Hematopoietic multipotent progenitor cell treated with erythropoietin and hydrocortisone succinate and interleukin-3 and kit ligand, for 8 days (in vitro differentiated cells): ENCODE results near the gene FBP2.
A peak's percentile ranks its signal among the peaks of the same experiment; 100 is the strongest.
"Not testable (repeated sequence)": the region's sequence is repeated elsewhere in the genome, so short reads cannot be mapped to it uniquely, and the experiment has no call there.

ENCODE experiments used
- DNase-seq: peaks from one replicate; pipeline ENCODE4 v3.0.0-alpha.2; 2015

FBP2 gene

DNA sequence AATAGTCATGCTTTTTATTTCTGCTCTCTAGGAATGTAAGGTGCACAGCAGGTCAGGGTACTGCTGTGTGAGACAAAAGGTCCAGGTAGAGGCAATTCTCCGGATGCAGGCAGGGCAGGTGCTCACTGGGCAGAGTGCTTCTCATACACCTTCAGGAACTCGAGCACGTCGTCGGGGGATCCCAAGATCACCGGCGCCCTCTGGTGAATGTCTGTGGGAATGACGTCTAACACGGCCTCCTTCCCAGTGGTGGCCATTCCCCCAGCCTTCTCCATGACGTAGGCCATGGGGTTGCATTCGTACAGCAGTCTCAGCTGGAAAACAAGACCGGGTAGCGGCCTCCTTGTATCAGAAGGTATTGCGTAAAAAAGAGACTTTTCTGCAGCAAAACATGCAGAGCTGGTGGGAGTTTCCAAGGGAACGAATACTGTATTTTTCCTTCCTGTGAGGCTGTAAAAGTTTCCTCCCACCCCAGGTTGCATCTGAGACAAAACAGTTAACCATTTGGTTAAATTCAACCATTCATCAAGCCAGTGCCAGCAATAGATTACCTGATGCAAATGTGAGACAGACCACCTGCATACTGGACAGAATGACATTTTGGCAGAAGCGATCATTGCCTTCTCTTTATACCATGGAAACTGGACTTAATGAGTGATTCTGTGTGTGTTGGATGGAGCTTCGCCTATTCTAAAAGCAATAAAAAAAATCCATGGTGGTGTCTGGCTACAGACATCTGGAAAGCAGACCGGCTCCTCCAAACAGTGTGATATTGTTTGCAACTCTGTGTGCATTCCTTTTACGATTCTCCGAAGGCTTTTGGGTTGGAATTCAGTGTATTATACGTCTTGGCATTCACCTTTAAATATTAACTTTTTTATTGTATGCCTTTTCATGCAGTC lies 9.9 kb upstream of the FBP2 start:
- DNase-seq = peak; percentile 69

- DNase-seq = no peak
Measured at GRCh38 chr9:94602666-94603065, 9.0 kb upstream of the FBP2 start.

- no peak for DNase-seq
Measured at GRCh38 chr9:94600715-94601114, 7.1 kb upstream of the FBP2 start.

- no peak for DNase-seq
Measured at GRCh38 chr9:94600258-94600657, 6.6 kb upstream of the FBP2 start.

DNA sequence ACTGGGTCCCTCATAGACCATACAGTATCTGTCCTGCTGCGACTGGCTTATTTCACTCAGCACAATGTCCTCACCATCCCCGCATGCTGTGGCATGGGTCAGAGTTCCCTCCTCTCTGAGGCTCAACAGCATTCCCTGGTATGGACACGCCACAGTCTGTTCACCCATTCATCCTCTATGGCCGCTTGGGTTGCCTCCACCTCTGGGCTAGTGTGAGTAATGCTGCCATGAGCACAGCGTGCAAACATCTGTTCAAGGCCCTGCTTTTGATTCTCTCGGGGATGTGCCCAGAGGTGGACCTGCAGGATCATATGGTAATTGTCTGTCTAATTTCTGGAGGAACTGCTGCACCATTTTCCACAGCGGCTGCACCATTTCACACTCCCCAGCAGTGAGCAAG lies 5.5 kb upstream of the FBP2 start:
- no peak for DNase-seq

GRCh38 chr9:94592683-94593082 lies 941 bp downstream of the FBP2 start:
- DNase-seq = not testable (repeated sequence)

DNA sequence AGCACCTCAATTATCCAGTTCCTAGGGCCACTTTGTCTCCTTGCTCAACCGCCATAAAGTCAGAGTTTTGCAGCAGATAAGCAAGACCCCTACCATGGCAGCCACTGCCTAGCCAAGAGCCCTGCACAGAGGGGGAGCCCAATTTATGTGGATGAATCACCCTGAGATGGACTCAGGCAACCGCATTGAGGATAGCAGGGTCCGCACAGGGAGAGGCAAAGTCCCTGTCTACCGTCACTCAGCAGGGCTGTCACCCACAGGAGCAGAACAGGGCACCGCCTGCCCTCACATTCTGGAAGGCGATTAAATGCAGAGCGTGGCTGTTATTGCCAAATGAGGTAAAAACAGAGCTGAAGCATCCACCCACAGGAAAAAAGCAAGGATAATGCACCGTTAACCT lies 1.7 kb downstream of the FBP2 start:
- DNase-seq = no peak

GRCh38 chr9:94591046-94591545 lies 2.5 kb downstream of the FBP2 start:
- DNase-seq = not testable (repeated sequence)

DNA sequence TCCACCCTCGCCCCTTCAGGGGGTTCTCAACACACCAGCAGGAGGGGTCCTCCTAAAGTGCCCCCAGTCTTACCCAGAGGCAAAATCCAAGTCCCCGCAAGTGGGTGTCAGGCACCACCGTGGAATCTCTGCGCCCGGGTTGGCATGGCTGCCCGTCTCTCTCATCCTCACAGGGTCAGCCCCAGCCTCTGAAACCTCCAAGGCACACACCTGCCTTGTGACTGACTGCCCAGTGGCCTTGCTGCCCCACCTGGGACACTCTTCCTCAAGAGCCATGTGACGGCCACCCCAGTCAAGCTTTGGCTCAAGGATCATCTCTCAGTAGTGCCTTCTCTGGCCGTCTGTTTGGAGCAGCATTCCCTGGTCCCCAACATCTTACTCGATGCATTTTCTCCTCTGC lies 4.9 kb downstream of the FBP2 start:
- no peak for DNase-seq

DNA sequence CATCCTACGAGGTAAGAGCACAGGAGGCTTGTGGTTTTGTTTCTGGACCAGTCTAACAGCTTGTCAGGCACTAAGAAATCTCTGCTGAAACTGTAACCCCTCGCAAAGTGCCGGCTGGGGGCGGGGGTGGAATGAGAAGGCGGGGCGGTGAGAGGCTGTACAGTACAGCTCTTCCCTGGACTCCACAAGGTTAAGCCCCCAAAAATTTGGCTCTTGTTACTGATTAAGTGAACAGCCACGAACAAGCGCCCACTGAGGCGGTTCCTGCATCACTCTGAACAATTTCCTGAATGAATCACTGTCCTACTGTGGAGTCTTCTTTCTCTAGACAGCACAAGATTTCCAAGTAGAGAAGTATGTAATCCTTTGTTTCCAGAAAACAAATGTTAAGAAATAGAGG lies 6.8 kb downstream of the FBP2 start:
- DNase-seq = no peak

- no peak for DNase-seq
Measured at GRCh38 chr9:94586316-94586715, 7.3 kb downstream of the FBP2 start.

DNA sequence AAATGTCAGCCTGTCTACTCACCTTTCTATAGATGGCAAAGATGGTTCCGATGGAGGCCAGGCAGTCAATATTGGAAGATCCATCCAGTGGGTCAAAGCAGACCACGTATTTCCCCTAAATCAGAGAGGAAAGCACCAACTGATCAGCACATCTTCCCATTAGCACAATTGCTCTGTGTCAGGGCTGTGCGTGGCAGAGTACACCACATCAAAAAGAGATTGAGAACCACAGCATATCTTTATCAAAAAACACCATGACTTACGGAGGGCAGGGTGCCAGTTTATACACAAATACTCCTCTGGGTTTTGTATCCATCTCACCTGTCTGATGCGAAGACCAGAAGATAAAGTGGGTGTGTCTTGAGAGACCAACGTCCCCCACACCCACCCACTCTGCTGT lies 9.1 kb downstream of the FBP2 start:
- DNase-seq = peak; percentile 27

GRCh38 chr9:94581728-94582127 lies 11.9 kb downstream of the FBP2 start:
- DNase-seq = no peak

DNA sequence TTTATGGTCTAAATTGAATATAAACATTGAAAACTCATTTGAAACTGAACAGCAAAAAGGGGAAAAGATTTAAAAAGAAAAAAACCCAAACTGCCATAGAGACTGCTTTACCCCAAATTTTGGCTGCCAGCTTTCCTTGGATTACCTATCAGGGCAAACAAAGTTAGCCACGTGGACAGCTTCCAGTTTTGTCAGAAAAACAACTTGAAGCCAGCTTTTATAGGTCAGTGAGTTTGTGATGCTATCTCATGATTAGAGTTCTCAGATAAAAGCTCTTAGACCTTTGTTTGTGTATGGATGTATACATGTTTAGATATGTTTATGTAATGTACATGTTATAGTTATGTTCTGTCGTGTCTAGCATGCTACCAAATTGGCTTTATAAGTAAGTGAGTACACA lies 16.1 kb downstream of the FBP2 start:
- no peak for DNase-seq

DNA sequence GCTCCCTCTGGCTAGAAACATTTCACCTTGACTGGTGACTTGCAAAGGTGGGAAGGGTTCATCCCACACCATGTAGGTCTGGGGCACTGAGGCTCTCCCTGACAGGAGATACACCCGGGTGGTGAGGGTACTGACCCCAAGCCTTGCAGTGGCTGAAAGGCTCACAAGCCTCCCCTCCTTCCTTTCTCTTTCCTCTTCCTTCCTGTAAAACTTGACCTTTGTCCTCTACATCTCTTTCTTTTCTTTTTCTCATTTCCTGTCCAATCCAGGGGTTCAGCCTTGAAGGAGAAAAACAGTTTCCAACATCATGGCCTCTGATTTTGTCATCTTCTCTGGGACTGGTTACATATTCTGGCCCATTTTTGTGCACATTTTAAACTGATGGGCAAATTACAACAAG lies 16.6 kb downstream of the FBP2 start:
- no peak for DNase-seq

DNA sequence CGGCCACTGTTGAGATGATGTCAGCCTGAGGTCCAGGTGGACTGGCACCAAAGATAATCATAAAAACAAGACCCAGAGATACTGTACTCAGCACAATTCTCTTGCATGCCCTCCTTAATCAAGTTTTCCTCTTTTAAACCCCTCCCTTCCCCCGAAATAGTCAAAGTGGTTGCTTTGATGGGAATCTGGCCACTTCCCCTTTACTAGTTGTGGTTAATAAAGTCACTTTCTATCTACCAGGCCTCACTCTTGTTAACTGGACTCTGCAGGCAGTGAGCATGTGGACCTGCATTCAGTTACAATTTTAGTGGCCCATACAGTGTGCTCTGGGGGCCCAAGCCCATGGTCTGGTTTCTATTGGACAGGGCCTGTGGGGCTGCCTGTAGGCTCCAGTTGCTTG lies 17.5 kb downstream of the FBP2 start:
- DNase-seq = peak; percentile 2

- no peak for DNase-seq
Measured at GRCh38 chr9:94568972-94569712, 24.5 kb downstream of the FBP2 start.

DNA sequence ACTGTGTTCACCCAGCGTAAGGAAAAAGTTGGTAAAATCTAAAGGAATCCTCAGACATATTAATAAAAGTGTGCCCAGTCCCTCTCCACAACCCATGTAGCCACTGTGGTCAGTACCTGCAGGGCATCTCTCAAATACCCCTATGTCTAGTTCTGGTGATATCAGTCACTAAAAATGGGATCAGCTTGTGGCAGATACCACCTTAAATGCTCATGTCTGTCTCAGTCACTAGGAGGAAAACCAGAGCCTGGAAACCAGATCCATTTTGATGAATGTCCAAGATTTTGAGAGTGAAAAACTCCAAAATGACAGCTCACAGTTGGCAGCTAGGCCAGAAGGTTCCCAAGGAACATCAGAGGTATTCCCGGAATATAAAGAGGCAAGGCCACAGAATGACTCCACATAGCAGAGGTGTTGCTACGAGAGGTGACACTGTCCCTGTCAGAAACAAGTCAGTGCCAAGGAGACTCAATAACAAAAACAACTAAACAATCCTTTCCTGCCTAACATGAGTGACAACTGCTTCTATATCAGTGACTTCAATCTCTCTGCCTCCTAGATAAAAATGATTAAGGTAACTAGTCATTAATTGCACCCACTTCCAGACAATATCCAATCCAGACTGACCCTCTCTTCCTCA lies 25.3 kb downstream of the FBP2 start:
- no peak for DNase-seq

DNA sequence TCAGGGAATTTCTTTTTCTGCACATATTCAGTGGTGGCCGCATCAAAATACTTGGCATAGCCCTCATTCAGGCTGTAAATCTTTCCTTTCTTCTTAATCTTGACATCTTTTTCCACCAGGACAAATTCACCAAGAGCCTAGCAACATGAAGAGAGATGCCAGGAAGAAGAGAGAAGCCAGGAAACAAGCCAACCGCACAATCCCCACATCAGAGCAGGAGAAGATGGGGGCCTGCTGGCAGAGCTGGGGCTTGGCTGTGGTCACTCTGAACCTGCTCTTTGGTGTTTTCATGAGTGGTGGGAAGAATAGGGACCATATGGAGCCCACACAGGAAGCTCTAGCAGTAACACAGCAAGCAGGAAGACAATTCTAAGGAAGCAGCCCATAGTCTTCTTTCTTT lies 26.4 kb downstream of the FBP2 start:
- DNase-seq = no peak

GRCh38 chr9:94566550-94566949 lies 27.1 kb downstream of the FBP2 start:
- no peak for DNase-seq

GRCh38 chr9:94564279-94564678 lies 29.3 kb downstream of the FBP2 start:
- DNase-seq = not testable (repeated sequence)

GRCh38 chr9:94563548-94563947 lies 30.1 kb downstream of the FBP2 start:
- no peak for DNase-seq

- DNase-seq = no peak
Measured at GRCh38 chr9:94560237-94560636, 33.4 kb downstream of the FBP2 start.

- DNase-seq = no peak
Measured at GRCh38 chr9:94557376-94557775, 36.2 kb downstream of the FBP2 start.
